Caco-2 (cell line): Measurements from ENCODE around the gene BMP7. TPM values are rescaled to one million over a fixed set of nuclear protein-coding genes. Genes with fewer than 3 reads are reported as not detected.

Source experiments
- BruUV-seq: library from RNA; stranded (reverse); fragments of 400-500 nt; replicated peaks from 2 replicates; lab custom pipeline; 2021; lab: Mats Ljungman, UMichigan
- CTCF ChIA-PET: fragments of 300-600 bp; sonication (Branson Sonifier 250); formaldehyde crosslinking; loops from one replicate; lab custom pipeline; 2022; ENCODE audit warnings: antibody characterized with exemption; lab: Charles Lee
- POLR2A ChIA-PET: fragments of 300-600 bp; sonication (Branson Sonifier 250); formaldehyde crosslinking; loops from one replicate; lab custom pipeline; 2022; ENCODE audit warnings: antibody characterized with exemption; lab: Charles Lee
- DNase-seq, 2 experiments: peaks; one replicate each; pipeline versions ENCODE4 v3.0.0 to v3.0.0-alpha.2; 2020 to 2022
- H3K27me3 ChIP-seq: replicated peaks from 2 replicates; pipeline ENCODE4 v1.6.0; 2011; ENCODE audit warnings: low read length; ENCODE audit not compliant: control insufficient read depth, insufficient read depth
- H3K36me3 ChIP-seq: 2 replicates; pipeline ENCODE4 v1.5.1; 2011; ENCODE audit warnings: low read length; ENCODE audit not compliant: control insufficient read depth, insufficient read depth
- H3K4me1 ChIP-seq: fragments of 250-450 bp; sonication (Bioruptor Pico); 2 replicates; pipeline ENCODE4 v1.5.1; 2020; ENCODE audit warnings: mild to moderate bottlenecking
- H3K4me3 ChIP-seq: 2 replicates; pipeline ENCODE4 v1.5.1; 2011; ENCODE audit warnings: low read depth, mild to moderate bottlenecking, control low read depth, low read length
- H3K9me3 ChIP-seq: fragments of 250-450 bp; sonication (Bioruptor Pico); 2 replicates; pipeline ENCODE4 v1.5.1; 2020; ENCODE audit warnings: mild to moderate bottlenecking, moderate library complexity
- H3K27ac Mint-ChIP-seq: one replicate; pipeline ENCODE4 v1.8.0; 2022; ENCODE audit warnings: mixed read lengths; ENCODE audit not compliant: unreplicated experiment
- H3K27me3 Mint-ChIP-seq: one replicate; pipeline ENCODE4 v1.8.0; 2022; ENCODE audit warnings: mixed read lengths; ENCODE audit not compliant: insufficient read depth, unreplicated experiment
- H3K36me3 Mint-ChIP-seq: one replicate; pipeline ENCODE4 v1.8.0; 2022; ENCODE audit warnings: mild to moderate bottlenecking, mixed read lengths; ENCODE audit not compliant: insufficient read depth, unreplicated experiment
- H3K4me1 Mint-ChIP-seq: one replicate; pipeline ENCODE4 v1.8.0; 2022; ENCODE audit warnings: low read depth, mixed read lengths; ENCODE audit not compliant: unreplicated experiment
- H3K4me3 Mint-ChIP-seq: one replicate; pipeline ENCODE4 v1.8.0; 2022; ENCODE audit warnings: mild to moderate bottlenecking, moderate library complexity, mixed read lengths; ENCODE audit not compliant: unreplicated experiment
- H3K9me3 Mint-ChIP-seq: one replicate; pipeline ENCODE4 v1.8.0; 2022; ENCODE audit warnings: mixed read lengths; ENCODE audit not compliant: unreplicated experiment
- CTCF ChIP-seq, 2 experiments: fragments of 200-600 bp in 1 of 2; IDR thresholded peaks; 1 replicate in 1 of 2; 2 replicates in 1 of 2; pipeline versions ENCODE4 v1.5.1 to v1.8.0; 2011 to 2022; ENCODE audit warnings: antibody characterized with exemption in 1 of 2, control low read depth in 1 of 2, inconsistent platforms in 1 of 2, low read depth in 1 of 2, low read length in 1 of 2, mild to moderate bottlenecking in 1 of 2, moderate library complexity in 1 of 2; ENCODE audit not compliant: insufficient read depth in 1 of 2, severe bottlenecking in 1 of 2, unreplicated experiment in 1 of 2
- intact Hi-C: fragments of 100-400 bp; cut with micrococcal nuclease; formaldehyde crosslinking; loops from one replicate; pipeline ENCODE4 v1.10.0; 2022; ENCODE audit not compliant: unreplicated experiment
- total RNA-seq: library from RNA; stranded (reverse); gene quantifications from 2 replicates; pipeline ENCODE4 v1.2.3, GENCODE V29; 2022

The BMP7 gene
- total RNA-seq, 1 experiment from 2014 or later = 317 TPM

GRCh38 chr20:57231951-57232428, 34.5 kb downstream of the BMP7 start:
- H3K9me3 Mint-ChIP-seq = no peaks in the 10 kb centered on the region
- no TSS peak for BruUV-seq
- no peak overlapping the region for H3K4me3 Mint-ChIP-seq
- no peak overlapping the region for H3K27ac Mint-ChIP-seq
- peaks cover 85% of the 10 kb centered on the region for H3K36me3 Mint-ChIP-seq
- peaks cover 41% of the 10 kb centered on the region for H3K4me1 Mint-ChIP-seq
- Histone ChIP-seq H3K4me1 (peaks cover 10% of the 10 kb centered on the region), H3K27me3 (no peaks in the 10 kb centered on the region), H3K9me3 (no peaks in the 10 kb centered on the region), H3K4me3 (no peak overlapping the region), H3K36me3 (peaks cover 2% of the 10 kb centered on the region; the same call in 1 of the 2 replicates)
- TF ChIP-seq CTCF (IDR thresholded peaks at IDR 0.05; ENCODE audit: insufficient read depth in 1 of 2, low read depth in 1 of 2, low read length in 1 of 2, severe bottlenecking in 1 of 2, unreplicated experiment in 1 of 2) = no peak
- CTCF ChIA-PET = no interaction called here
- POLR2A ChIA-PET = no interaction called here
- no peak for DNase-seq
- no peaks in the 10 kb centered on the region for H3K27me3 Mint-ChIP-seq
- intact Hi-C loops = no loop called here

- Mint-ChIP-seq H3K36me3 (peaks cover 85% of the 10 kb centered on the region), H3K9me3 (no peaks in the 10 kb centered on the region), H3K4me3 (no peak overlapping the region), H3K4me1 (peaks cover 39% of the 10 kb centered on the region), H3K27ac (peak overlapping the region; percentile 16), H3K27me3 (no peaks in the 10 kb centered on the region)
- ChIA-PET CTCF (no interaction called here), POLR2A (no interaction called here)
- no peak for DNase-seq
- peaks cover 10% of the 10 kb centered on the region for H3K4me1 ChIP-seq
- H3K27me3 ChIP-seq = no peaks in the 10 kb centered on the region
- H3K4me3 ChIP-seq = no peak overlapping the region
- H3K36me3 ChIP-seq = peaks cover 2% of the 10 kb centered on the region; the same call in 1 of the 2 replicates
- no TSS peak for BruUV-seq
- no peaks in the 10 kb centered on the region for H3K9me3 ChIP-seq
- intact Hi-C loops = no loop called here
- no peak for TF ChIP-seq CTCF (IDR thresholded peaks at IDR 0.05; ENCODE audit: insufficient read depth in 1 of 2, low read depth in 1 of 2, low read length in 1 of 2, severe bottlenecking in 1 of 2, unreplicated experiment in 1 of 2)
Measured at GRCh38 chr20:57231161-57231560, 35.3 kb downstream of the BMP7 start.

GRCh38 chr20:57230247-57230646, 36.2 kb downstream of the BMP7 start:
- no peak for TF ChIP-seq CTCF (IDR thresholded peaks at IDR 0.05; ENCODE audit: insufficient read depth in 1 of 2, low read depth in 1 of 2, low read length in 1 of 2, severe bottlenecking in 1 of 2, unreplicated experiment in 1 of 2)
- no peak overlapping the region for H3K4me3 Mint-ChIP-seq
- no peaks in the 10 kb centered on the region for H3K27me3 ChIP-seq

More at GRCh38 chr20:57230247-57230646, 36.2 kb downstream of the BMP7 start:
- no peaks in the 10 kb centered on the region for H3K9me3 Mint-ChIP-seq
- peaks cover 85% of the 10 kb centered on the region for H3K36me3 Mint-ChIP-seq
- H3K27ac Mint-ChIP-seq = peak overlapping the region; percentile 17
- no peaks in the 10 kb centered on the region for H3K27me3 Mint-ChIP-seq
- Histone ChIP-seq H3K36me3 (peaks cover 2% of the 10 kb centered on the region; the same call in 1 of the 2 replicates), H3K9me3 (no peaks in the 10 kb centered on the region), H3K4me1 (peaks cover 10% of the 10 kb centered on the region), H3K4me3 (no peak overlapping the region)
- CTCF ChIA-PET = interaction anchor here (1.5 kb wide), 1 partner anchor 103 kb away, joined by 5 read pairs; no protein-coding TSS in a partner anchor
- H3K4me1 Mint-ChIP-seq = peaks cover 36% of the 10 kb centered on the region
- intact Hi-C loops = no loop called here
- no TSS peak for BruUV-seq
- no peak for DNase-seq
- POLR2A ChIA-PET = interaction anchor here (0.5 kb wide), 1 partner anchor 438 kb away, joined by 4 read pairs; no protein-coding TSS in a partner anchor
